ENCODE measurements around the gene CALML3. TPM values are rescaled to one million over a fixed set of nuclear protein-coding genes. Genes with fewer than 3 reads are reported as not detected.

CALML3 gene
- total RNA-seq, 1 experiment from 2014 or later = not detected

GRCh38 chr10:5567477-5567876, 42.7 kb downstream of the CALML3 start:
- intact Hi-C loops (cut with micrococcal nuclease) = no loop called here
- no peak for ATAC-seq
- Histone ChIP-seq H3K79me2 (ENCODE audit: low read length) (no peaks in the 10 kb centered on the region), H3F3A (ENCODE audit: low read length, unreplicated experiment) (no peaks in the 10 kb centered on the region), H2AFZ (ENCODE audit: low read length) (no peak overlapping the region), H3K9me2 (replicated peaks; ENCODE audit: low read length) (no peaks in the 10 kb centered on the region), H3K9ac (ENCODE audit: low read length) (no peak overlapping the region), H3K9me3 (ENCODE audit: low read length) (no peaks in the 10 kb centered on the region), H3K36me3 (ENCODE audit: low read depth, low read length) (no peaks in the 10 kb centered on the region), H3K4me1 (ENCODE audit: insufficient read depth, low read length) (peaks cover 42% of the 10 kb centered on the region), H4K20me1 (ENCODE audit: low read length) (no peaks in the 10 kb centered on the region), H3K27me3 (ENCODE audit: low read length) (no peaks in the 10 kb centered on the region), H3K27ac (ENCODE audit: low read length) (peak overlapping the region; percentile 88), H3K4me3 (ENCODE audit: low read length) (no peak overlapping the region), H3K4me2 (ENCODE audit: low read length) (no peak overlapping the region)
- no peak for DNase-seq
- TF ChIP-seq CTCF (conservative IDR thresholded peaks at IDR 0.05; ENCODE audit: low read depth, low read length) = no peak
- BruUV-seq (replicated peaks) = no TSS peak
- POLR2A ChIA-PET (ENCODE audit: unreplicated experiment) = no interaction called here
- CTCF ChIA-PET = interaction anchor here (0.7 kb wide), 1 partner anchor 120 kb away, joined by 4 read pairs; no protein-coding TSS in a partner anchor

GRCh38 chr10:5568984-5569383, 44.2 kb downstream of the CALML3 start:
- intact Hi-C loops (cut with micrococcal nuclease) = no loop called here
- Histone ChIP-seq H3K79me2 (ENCODE audit: low read length) (no peaks in the 10 kb centered on the region), H2AFZ (ENCODE audit: low read length) (no peak overlapping the region), H4K20me1 (ENCODE audit: low read length) (no peaks in the 10 kb centered on the region), H3K9me2 (replicated peaks; ENCODE audit: low read length) (no peaks in the 10 kb centered on the region), H3K27ac (ENCODE audit: low read length) (no peak overlapping the region), H3K4me2 (ENCODE audit: low read length) (no peak overlapping the region), H3K27me3 (ENCODE audit: low read length) (no peaks in the 10 kb centered on the region), H3F3A (ENCODE audit: low read length, unreplicated experiment) (no peaks in the 10 kb centered on the region), H3K9me3 (ENCODE audit: low read length) (no peaks in the 10 kb centered on the region), H3K4me3 (ENCODE audit: low read length) (no peak overlapping the region), H3K9ac (ENCODE audit: low read length) (no peak overlapping the region), H3K4me1 (ENCODE audit: insufficient read depth, low read length) (peaks cover 35% of the 10 kb centered on the region), H3K36me3 (ENCODE audit: low read depth, low read length) (no peaks in the 10 kb centered on the region)
- POLR2A ChIA-PET (ENCODE audit: unreplicated experiment) = no interaction called here
- DNase-seq (no peak), ATAC-seq (no peak)
- CTCF ChIA-PET = no interaction called here
- TF ChIP-seq EZH2phosphoT487 (IDR thresholded peaks at IDR 0.05; ENCODE audit: borderline replicate concordance, low read length) (no peak), CTCF (conservative IDR thresholded peaks at IDR 0.05; ENCODE audit: low read depth, low read length) (no peak), EZH2 (IDR thresholded peaks at IDR 0.05; ENCODE audit: low read length, unreplicated experiment) (no peak)
- BruUV-seq (replicated peaks) = no TSS peak

GRCh38 chr10:5569568-5569967, 44.8 kb downstream of the CALML3 start:
- Histone ChIP-seq H3K79me2 (ENCODE audit: low read length) (no peaks in the 10 kb centered on the region), H3K4me1 (ENCODE audit: insufficient read depth, low read length) (peaks cover 32% of the 10 kb centered on the region), H3F3A (ENCODE audit: low read length, unreplicated experiment) (no peaks in the 10 kb centered on the region), H2AFZ (ENCODE audit: low read length) (no peak overlapping the region), H4K20me1 (ENCODE audit: low read length) (no peaks in the 10 kb centered on the region), H3K9me3 (ENCODE audit: low read length) (no peaks in the 10 kb centered on the region), H3K9me2 (replicated peaks; ENCODE audit: low read length) (no peaks in the 10 kb centered on the region), H3K27ac (ENCODE audit: low read length) (no peak overlapping the region), H3K27me3 (ENCODE audit: low read length) (no peaks in the 10 kb centered on the region), H3K9ac (ENCODE audit: low read length) (no peak overlapping the region), H3K4me2 (ENCODE audit: low read length) (no peak overlapping the region), H3K4me3 (ENCODE audit: low read length) (no peak overlapping the region), H3K36me3 (ENCODE audit: low read depth, low read length) (no peaks in the 10 kb centered on the region)
- intact Hi-C loops (cut with micrococcal nuclease) = no loop called here
- CTCF ChIA-PET = no interaction called here
- TF ChIP-seq EZH2 (IDR thresholded peaks at IDR 0.05; ENCODE audit: low read length, unreplicated experiment) (no peak), CTCF (conservative IDR thresholded peaks at IDR 0.05; ENCODE audit: low read depth, low read length) (no peak), EZH2phosphoT487 (IDR thresholded peaks at IDR 0.05; ENCODE audit: borderline replicate concordance, low read length) (no peak)
- no TSS peak for BruUV-seq (replicated peaks)
- DNase-seq (no peak), ATAC-seq (no peak)
- POLR2A ChIA-PET (ENCODE audit: unreplicated experiment) = no interaction called here

Data from PC-3 (cell line).